Measurements from ENCODE around the gene HSD11B1.

GRCh38 chr1:209655411-209656231 is 49.0 kb upstream of the HSD11B1 start:
- TF ChIP-seq CTCF (optimal IDR thresholded peaks at IDR 0.05 in 1 of 3, IDR thresholded peaks at IDR 0.05 in 1 of 3, conservative IDR thresholded peaks at IDR 0.05 in 1 of 3; ENCODE audit: extremely low read depth in 1 of 3, insufficient read depth in 2 of 3, low read length in 3 of 3) = no peak
- TF ChIP-seq EZH2 (IDR thresholded peaks at IDR 0.05; ENCODE audit: low read length) = no peak
